Measurements from ENCODE around the gene NCOA1. TPM values are rescaled to one million over a fixed set of nuclear protein-coding genes. Genes with fewer than 3 reads are reported as not detected.

The NCOA1 gene
- total and polyA plus RNA-seq, 2 donors (not counting 3 experiments of a cell fraction or from before 2014, with no cell fraction given), result 11.4 to 14.1 TPM

- Histone ChIP-seq H3K4me1 (ENCODE audit: control insufficient read depth, extremely low read depth, insufficient read depth, low read length) (no peaks in the 10 kb centered on the region), H3K9me3 (replicated peaks; ENCODE audit: control insufficient read depth, insufficient read depth, low read length) (no peaks in the 10 kb centered on the region), H3K79me2 (ENCODE audit: control insufficient read depth, insufficient read depth, low read length) (no peaks in the 10 kb centered on the region), H3K27ac (ENCODE audit: insufficient read depth, low read depth, low read length) (no peak overlapping the region), H4K20me1 (replicated peaks; ENCODE audit: control insufficient read depth, extremely low read depth, insufficient read depth, low read length) (no peaks in the 10 kb centered on the region), H3K27me3 (ENCODE audit: control insufficient read depth in 2 of 2, insufficient read depth in 2 of 2, low read length in 2 of 2) (no peaks in the 10 kb centered on the region), H3K4me3 (replicated peaks in 1 of 3; ENCODE audit: insufficient read depth in 1 of 3, low read depth in 1 of 3, low read length in 3 of 3) (no peak overlapping the region), H3K9ac (replicated peaks; ENCODE audit: extremely low read depth, insufficient read depth, low read length) (no peak overlapping the region), H3K9me1 (replicated peaks; ENCODE audit: control insufficient read depth, extremely low read depth, insufficient read depth, low read length) (no peaks in the 10 kb centered on the region), H2AFZ (ENCODE audit: low read depth, low read length) (no peak overlapping the region), H3K36me3 (ENCODE audit: control insufficient read depth in 2 of 2, extremely low read depth in 1 of 2, insufficient read depth in 2 of 2, low read length in 2 of 2) (peaks cover 2% of the 10 kb centered on the region in 2 experiments), H3K4me2 (ENCODE audit: insufficient read depth, low read length) (no peak overlapping the region)
- dilution Hi-C loops (cut with MboI; ENCODE audit: extremely low pct_ligation_motif_present, low sequenced_read_pairs), result no loop called here
- DNase-seq (ENCODE audit: low read depth, low spot score) (no peak), FAIRE-seq (no peak)
- no TSS peak for BruUV-seq (replicated peaks)
- POLR2A ChIA-PET, result no interaction called here
- TF ChIP-seq GATA2 (IDR thresholded peaks at IDR 0.05; ENCODE audit: insufficient read depth, insufficient read length, low read depth, low read length), result no peak
- no peak for TF ChIP-seq JUN (IDR thresholded peaks at IDR 0.05; ENCODE audit: borderline replicate concordance, insufficient read depth, insufficient read length, low read depth)
- TF ChIP-seq FOS (IDR thresholded peaks at IDR 0.05; ENCODE audit: borderline replicate concordance, insufficient read depth, low read length), result no peak
- TF ChIP-seq MAX (IDR thresholded peaks at IDR 0.05; ENCODE audit: insufficient read depth, insufficient read length), result no peak
- TF ChIP-seq CTCF (IDR thresholded peaks at IDR 0.05; ENCODE audit: extremely low read depth in 1 of 2, insufficient read depth in 1 of 2, low read depth in 1 of 2, low read length in 2 of 2), result no peak
- no peak for TF ChIP-seq POLR2A (IDR thresholded peaks at IDR 0.05; ENCODE audit: low read depth, low read length)
- TF ChIP-seq MYC (IDR thresholded peaks at IDR 0.05; ENCODE audit: low read depth, low read length), result no peak
- no peak for TF ChIP-seq EZH2 (IDR thresholded peaks at IDR 0.05; ENCODE audit: borderline replicate concordance, low read depth, low read length, severe bottlenecking)
- TF ChIP-seq POLR2AphosphoS5 (IDR thresholded peaks at IDR 0.05; ENCODE audit: insufficient read depth, low read depth, low read length), result no peak
- intact Hi-C loops (cut with micrococcal nuclease), result no loop called here
- CTCF ChIA-PET, result interaction anchor here (1.2 to 1.3 kb wide), 2 partner anchors 13 to 47 kb away, joined by 3 to 7 read pairs; no protein-coding TSS in a partner anchor
Observed at GRCh38 chr2:24565537-24565936, 74.5 kb downstream of the NCOA1 start.

All from endothelial cell of umbilical vein (primary cell).